HFF-Myc (cell line): ENCODE measurements around the gene IRF2BPL.

Source experiments
- DNase-seq: peaks from one replicate; pipeline ENCODE4 v3.0.0-alpha.2; 2011; ENCODE audit warnings: low read depth; ENCODE audit errors: extremely low read depth
- H3K4me3 ChIP-seq: replicated peaks from 2 replicates; pipeline ENCODE4 v1.5.1; 2011; ENCODE audit warnings: low read depth, mild to moderate bottlenecking, control low read depth, low read length
- CTCF ChIP-seq: IDR thresholded peaks from 2 replicates; pipeline ENCODE4 v1.5.1; 2012; ENCODE audit warnings: mild to moderate bottlenecking, low read depth, low read length, control low read depth; ENCODE audit errors: missing control alignments

IRF2BPL gene

GRCh38 chr14:77040741-77041653 lies 12.5 kb upstream of the IRF2BPL start:
- TF ChIP-seq CTCF = no peak
- H3K4me3 ChIP-seq = peak overlapping the region; percentile 28
- peak; percentile 65 for DNase-seq

DNA sequence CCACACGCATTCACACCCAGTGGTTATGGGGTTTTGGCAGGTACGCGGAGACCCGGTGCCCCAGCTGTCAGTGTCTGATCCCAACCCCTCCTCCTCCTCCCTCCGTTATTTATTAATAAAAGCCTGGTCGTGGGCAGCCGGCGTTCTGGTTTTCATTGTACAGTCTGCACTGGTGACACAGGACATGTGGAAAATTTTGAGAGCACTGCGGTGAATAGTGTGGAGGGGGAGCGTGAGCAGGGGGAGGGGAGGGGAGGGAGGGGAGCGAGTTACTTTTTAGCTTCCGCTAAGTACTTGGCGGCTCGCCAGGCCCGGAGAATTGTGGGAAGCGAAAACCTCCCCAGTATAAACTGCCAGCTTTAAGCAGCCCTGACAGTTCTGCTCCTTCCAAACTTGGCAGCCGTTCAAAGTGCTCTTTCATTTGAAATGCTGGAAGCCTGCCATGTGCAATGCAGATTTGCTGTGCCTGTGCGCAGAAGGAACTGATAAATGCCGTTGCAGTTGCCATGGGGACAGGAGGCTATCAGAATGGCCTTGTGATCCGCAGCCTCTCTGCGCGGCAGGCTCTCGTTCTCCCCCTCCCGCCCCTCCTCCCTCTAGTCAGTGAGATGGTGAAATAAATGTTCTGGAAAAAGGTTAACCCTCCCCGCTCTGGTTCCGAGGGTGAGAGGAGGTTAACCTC lies 11.7 kb upstream of the IRF2BPL start:
- TF ChIP-seq CTCF = no peak
- DNase-seq = peak; percentile 99
- H3K4me3 ChIP-seq = peak overlapping the region; percentile 28

DNA sequence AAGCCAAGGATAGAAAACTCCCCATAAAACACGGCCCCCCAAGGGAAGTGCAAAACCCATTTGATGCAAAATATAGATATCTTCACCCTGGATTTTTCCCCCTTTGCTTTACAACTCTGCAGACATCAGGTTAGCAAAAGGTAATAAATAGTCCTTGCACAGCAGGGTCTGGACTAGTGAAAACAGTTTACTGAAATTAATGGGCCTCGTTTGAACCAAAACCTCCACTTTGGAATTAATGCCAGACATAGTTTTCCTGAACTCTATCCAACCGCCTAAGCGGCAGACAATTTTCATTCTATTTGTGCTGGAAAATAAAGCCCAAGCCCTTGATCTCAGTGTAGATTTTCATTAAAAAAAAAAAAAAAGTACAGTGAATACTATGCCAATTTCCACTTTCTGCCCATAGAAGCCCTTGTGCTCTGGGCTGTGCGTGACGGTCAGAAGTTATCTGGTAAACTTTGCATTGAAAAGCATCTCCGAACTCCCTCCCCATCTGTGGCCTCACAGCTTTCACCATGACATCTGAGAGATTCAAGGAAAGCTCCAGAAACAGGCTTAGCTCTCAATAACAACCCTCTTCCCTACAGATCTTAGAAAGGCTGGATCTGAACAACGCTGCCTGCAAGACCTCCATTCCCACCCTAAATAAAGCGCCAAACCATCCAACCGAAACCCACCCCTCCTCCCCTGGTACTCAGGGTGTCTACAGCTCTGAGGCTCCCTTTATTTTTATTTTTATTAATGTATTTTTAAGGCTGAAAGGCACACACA lies 11.0 kb upstream of the IRF2BPL start:
- DNase-seq = no peak
- no peak for TF ChIP-seq CTCF
- H3K4me3 ChIP-seq = peak overlapping the region; percentile 24

DNA sequence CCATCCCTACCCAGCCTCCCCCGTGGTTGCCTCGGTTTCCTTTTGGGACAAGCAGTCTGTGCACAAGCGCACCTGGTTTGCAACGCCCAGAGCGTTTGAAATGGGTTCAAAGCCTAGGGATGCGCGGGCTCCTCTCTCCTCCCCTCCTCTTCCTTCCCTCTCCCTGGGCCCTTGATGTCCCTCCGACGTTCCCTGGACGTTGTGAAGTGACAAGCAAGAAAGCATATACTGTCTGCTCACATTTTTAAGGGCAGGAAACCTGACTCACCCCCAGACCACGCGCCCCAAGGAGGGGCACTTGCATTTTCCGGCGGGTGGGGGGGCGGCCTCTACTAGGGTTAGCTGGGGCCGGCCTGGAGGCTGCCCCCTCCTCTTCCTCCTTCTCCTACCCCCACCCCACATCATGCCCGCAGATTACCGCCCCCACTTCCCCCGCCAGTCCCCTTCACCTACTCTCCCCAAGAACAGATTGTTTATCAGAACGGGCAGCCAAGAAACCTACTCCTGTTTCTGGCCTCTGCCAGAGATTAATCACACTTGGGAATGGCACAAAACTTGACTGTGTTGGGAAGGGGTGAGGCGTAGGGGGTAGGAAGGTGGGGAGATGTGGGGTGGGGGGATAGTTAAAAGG lies 9.5 kb upstream of the IRF2BPL start:
- TF ChIP-seq CTCF = no peak
- no peak overlapping the region for H3K4me3 ChIP-seq
- DNase-seq = no peak

DNA sequence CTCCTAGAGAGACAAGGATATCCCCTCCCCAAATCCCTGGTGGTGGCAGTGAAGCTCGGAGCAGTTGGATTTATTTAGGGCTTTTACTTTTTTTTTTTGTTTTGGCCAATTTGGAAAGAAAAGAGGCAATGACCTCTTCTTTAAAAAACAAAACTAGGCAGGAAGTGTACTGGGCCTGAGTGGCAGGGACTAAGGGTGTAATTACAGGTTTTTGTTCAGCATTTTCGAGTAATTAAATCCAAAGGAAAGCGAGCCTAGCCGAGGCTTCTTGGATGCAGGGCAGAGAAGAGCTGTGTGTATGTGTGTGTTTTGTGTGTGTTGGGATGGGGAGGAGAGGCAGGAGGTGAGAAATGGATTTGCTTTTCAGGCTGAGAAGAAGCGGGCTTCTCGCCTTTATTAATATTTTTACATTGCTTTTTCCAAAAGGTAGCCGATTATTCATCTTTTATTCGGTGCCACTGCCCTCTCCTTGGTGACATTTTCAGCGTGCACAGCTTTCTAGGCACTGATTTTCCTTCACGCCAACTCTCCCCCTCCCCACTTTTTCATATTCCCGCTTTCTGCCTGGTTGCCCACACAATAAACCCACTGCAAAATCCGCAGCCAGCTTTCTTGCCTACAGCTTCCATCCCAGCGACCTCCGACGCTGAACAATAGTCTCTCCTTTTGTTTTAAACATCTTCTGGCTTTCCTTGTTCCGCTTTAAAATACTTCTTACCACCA lies 8.9 kb upstream of the IRF2BPL start:
- no peak for TF ChIP-seq CTCF
- no peak overlapping the region for H3K4me3 ChIP-seq
- no peak for DNase-seq
